ENCODE measurements around the gene ATP2A1.

Gene ATP2A1

GRCh38 chr16:28932339-28933141 lies 54.3 kb downstream of the ATP2A1 start:
- no peak for TF ChIP-seq CTCF (IDR thresholded peaks at IDR 0.05; ENCODE audit: low read depth, low read length)
- no peak for DNase-seq (ENCODE audit: low read depth in 2 of 2)
- no peak overlapping the region for H3K4me3 ChIP-seq (replicated peaks in 1 of 2; ENCODE audit: low read depth in 2 of 2, low read length in 2 of 2)

- TF ChIP-seq CTCF (IDR thresholded peaks at IDR 0.05; ENCODE audit: low read depth, low read length) = no peak
- H3K4me3 ChIP-seq (replicated peaks in 1 of 2; ENCODE audit: low read depth in 2 of 2, low read length in 2 of 2) = no peak overlapping the region
- no peak for DNase-seq (ENCODE audit: low read depth in 2 of 2)
These were observed 54.9 kb downstream of the ATP2A1 start for GRCh38 chr16:28933171-28933570.

- TF ChIP-seq CTCF (IDR thresholded peaks at IDR 0.05; ENCODE audit: low read depth, low read length) = no peak
- H3K4me3 ChIP-seq (replicated peaks in 1 of 2; ENCODE audit: low read depth in 2 of 2, low read length in 2 of 2) = no peak overlapping the region
- DNase-seq (ENCODE audit: low read depth in 2 of 2) = peak in 1 of 2 donors; percentile 28
These were observed 57.1 kb downstream of the ATP2A1 start for GRCh38 chr16:28935346-28935745.

GRCh38 chr16:28935924-28936783 lies 57.9 kb downstream of the ATP2A1 start:
- no peak for TF ChIP-seq CTCF (IDR thresholded peaks at IDR 0.05; ENCODE audit: low read depth, low read length)
- DNase-seq (ENCODE audit: low read depth in 2 of 2) = peak; percentile 77 to 81
- H3K4me3 ChIP-seq (replicated peaks in 1 of 2; ENCODE audit: low read depth in 2 of 2, low read length in 2 of 2) = peak overlapping the region; percentile 11 to 14

- no peak for TF ChIP-seq CTCF (IDR thresholded peaks at IDR 0.05; ENCODE audit: low read depth, low read length)
- no peak for DNase-seq (ENCODE audit: low read depth in 2 of 2)
- no peak overlapping the region for H3K4me3 ChIP-seq (replicated peaks in 1 of 2; ENCODE audit: low read depth in 2 of 2, low read length in 2 of 2)
These were observed 58.5 kb downstream of the ATP2A1 start for GRCh38 chr16:28936784-28937155.

GRCh38 chr16:28937222-28937876 lies 59.1 kb downstream of the ATP2A1 start:
- no peak overlapping the region for H3K4me3 ChIP-seq (replicated peaks in 1 of 2; ENCODE audit: low read depth in 2 of 2, low read length in 2 of 2)
- TF ChIP-seq CTCF (IDR thresholded peaks at IDR 0.05; ENCODE audit: low read depth, low read length) = no peak
- DNase-seq (ENCODE audit: low read depth in 2 of 2) = no peak
